ENCODE measurements around the gene CNKSR2. TPM values are rescaled to one million over a fixed set of nuclear protein-coding genes. Genes with fewer than 3 reads are reported as not detected.
A peak's percentile ranks its signal among the peaks of the same experiment; 100 is the strongest.

CNKSR2 gene
- total RNA-seq, 1 experiment from 2014 or later = not detected

- in situ Hi-C loops (cut with HindIII; ENCODE audit: low pct_unique_long_range_greater_than_20kb, low sequenced_read_pairs) = no loop called here
- DNase-seq (ENCODE audit: low read depth) = no peak
Measured at GRCh38 chrX:21657318-21658151, 283.3 kb downstream of the CNKSR2 start.

- in situ Hi-C loops (cut with HindIII; ENCODE audit: low pct_unique_long_range_greater_than_20kb, low sequenced_read_pairs) = no loop called here
Measured at GRCh38 chrX:21658152-21658737, 284.0 kb downstream of the CNKSR2 start, which contains the start of gene KLHL34. KLHL34 (minus strand) TSS chrX:21658330; CDS start chrX:21657788, 542 bp downstream.

GRCh38 chrX:21658746-21659145 lies 284.5 kb downstream of the CNKSR2 start:
- no peak for DNase-seq (ENCODE audit: low read depth)
- in situ Hi-C loops (cut with HindIII; ENCODE audit: low pct_unique_long_range_greater_than_20kb, low sequenced_read_pairs) = no loop called here

More at GRCh38 chrX:21658152-21658737, 284.0 kb downstream of the CNKSR2 start, which contains the start of gene KLHL34:
- no peak for DNase-seq (ENCODE audit: low read depth)

- no peak for DNase-seq (ENCODE audit: low read depth)
- in situ Hi-C loops (cut with HindIII; ENCODE audit: low pct_unique_long_range_greater_than_20kb, low sequenced_read_pairs) = no loop called here
Measured at GRCh38 chrX:21659320-21659719, 285.1 kb downstream of the CNKSR2 start.

- DNase-seq (ENCODE audit: low read depth) = no peak
- in situ Hi-C loops (cut with HindIII; ENCODE audit: low pct_unique_long_range_greater_than_20kb, low sequenced_read_pairs) = no loop called here
Measured at GRCh38 chrX:21660156-21660555, 285.9 kb downstream of the CNKSR2 start.

DNA sequence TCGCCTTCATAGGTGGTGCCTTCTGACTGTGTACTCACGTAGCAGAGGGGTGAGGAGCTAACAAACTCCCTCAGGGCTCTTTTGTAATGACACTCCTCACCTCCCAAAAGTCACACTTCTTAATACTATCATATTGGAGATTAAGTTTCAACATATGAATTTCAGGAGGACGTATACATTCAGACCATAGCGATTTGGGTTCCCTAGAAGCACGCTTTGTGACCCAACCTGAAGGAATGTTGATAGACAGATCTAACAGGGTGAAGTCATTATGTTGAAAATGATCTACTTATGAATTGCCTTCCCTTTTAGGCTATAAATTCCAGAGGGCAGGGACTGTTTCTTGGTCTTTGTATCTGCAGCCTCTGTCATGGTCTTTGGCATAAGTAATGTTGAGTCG lies 287.1 kb downstream of the CNKSR2 start:
- in situ Hi-C loops (cut with HindIII; ENCODE audit: low pct_unique_long_range_greater_than_20kb, low sequenced_read_pairs) = no loop called here

GRCh38 chrX:21662761-21663160 lies 288.5 kb downstream of the CNKSR2 start:
- in situ Hi-C loops (cut with HindIII; ENCODE audit: low pct_unique_long_range_greater_than_20kb, low sequenced_read_pairs) = no loop called here
- DNase-seq (ENCODE audit: low read depth) = no peak

More for the DNA sequence above, 287.1 kb downstream of the CNKSR2 start:
- DNase-seq (ENCODE audit: low read depth) = no peak

DNA sequence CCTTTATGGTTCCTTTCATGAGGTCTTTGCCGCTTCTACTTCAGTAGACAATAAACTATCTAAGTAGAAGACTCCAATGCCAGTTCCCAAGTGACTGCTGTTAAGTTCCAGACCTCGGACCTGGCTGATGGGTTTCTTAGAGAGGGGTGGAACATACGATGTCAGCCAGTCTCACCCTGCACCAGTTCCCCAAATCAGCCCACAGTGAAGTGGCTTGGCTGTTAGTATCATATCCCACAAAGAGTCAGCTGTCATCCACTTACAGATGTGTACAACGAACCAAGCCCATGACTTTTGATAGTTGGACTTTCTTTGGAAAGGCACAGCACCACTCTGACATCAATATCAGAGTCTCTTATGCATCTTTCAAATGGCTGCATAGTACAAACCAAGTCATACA lies 292.0 kb downstream of the CNKSR2 start:
- DNase-seq (ENCODE audit: low read depth) = no peak
- in situ Hi-C loops (cut with HindIII; ENCODE audit: low pct_unique_long_range_greater_than_20kb, low sequenced_read_pairs) = no loop called here

DNA sequence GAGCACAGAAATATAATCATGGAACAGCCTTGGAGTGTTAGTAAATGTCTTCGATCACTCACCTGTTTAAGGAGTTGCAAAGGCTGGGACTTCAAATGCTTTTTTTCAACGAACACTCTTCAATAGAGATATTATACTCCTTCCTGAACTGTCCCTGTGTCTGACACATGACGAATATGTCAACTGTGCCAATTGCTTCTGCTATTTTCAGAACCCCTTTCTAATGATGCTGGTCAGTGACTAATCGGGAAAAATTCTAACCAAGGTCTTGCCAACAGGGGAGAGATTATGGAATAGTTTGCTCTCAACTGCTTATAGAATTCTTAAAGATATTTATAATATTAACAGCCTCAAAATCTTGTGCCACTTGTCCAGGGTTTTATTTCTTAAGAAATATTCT lies 292.5 kb downstream of the CNKSR2 start:
- DNase-seq (ENCODE audit: low read depth) = no peak
- in situ Hi-C loops (cut with HindIII; ENCODE audit: low pct_unique_long_range_greater_than_20kb, low sequenced_read_pairs) = no loop called here

DNA sequence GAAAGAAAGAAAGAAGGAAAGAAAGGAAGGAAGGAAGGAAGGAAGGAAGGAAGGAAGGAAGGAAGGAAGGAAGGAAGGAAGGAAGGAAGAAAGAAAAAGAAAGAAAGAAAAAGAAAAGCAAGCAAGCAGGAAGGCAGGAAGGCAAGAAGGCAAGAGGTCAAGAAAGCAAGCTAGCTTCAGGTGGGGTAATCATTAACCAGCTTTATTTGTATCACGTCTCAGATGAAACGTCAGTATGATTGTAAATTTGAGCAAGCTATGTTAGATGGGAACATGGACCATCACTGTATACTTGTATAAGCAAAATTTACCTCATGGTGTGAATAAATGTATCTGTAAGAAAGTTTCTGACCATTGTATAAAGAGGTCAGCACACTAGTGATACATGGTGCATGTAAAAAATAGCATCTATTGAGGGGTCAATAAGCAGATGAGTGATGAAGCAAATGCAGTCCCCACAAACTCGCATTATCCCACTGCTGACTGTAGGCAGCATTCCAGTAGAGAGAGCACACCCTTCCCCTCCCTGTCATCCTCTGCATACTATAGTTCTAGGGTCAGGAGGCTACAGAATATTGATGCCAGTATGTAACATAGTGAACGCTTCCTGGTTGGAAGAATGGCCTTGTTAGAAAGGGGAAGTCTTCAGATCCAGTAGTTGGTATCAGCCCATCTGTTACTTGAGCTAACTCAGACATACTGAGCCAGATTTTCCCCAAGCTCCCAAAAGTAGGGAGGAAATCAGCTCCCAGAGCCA lies 300.4 kb downstream of the CNKSR2 start:
- DNase-seq (ENCODE audit: low read depth) = no peak
- in situ Hi-C loops (cut with HindIII; ENCODE audit: low pct_unique_long_range_greater_than_20kb, low sequenced_read_pairs) = no loop called here

DNA sequence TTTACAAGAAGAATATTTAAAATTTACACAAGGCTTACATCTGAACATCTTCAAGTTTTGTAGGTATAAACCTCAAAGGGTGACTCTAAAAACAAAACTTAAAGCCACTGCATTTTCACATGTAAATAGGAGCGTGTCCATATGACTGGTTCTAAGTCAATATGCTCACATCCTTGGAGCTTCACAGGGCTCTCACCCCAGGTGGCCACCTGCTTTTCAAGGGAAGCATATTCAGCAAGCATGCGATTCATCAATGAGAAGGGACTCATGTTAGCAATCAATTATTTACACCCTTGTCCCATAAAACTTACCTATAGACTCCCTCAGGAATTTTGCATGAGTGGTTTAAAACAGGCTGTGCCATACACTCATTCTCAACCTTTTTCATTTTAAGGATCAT lies 301.7 kb downstream of the CNKSR2 start:
- in situ Hi-C loops (cut with HindIII; ENCODE audit: low pct_unique_long_range_greater_than_20kb, low sequenced_read_pairs) = no loop called here
- no peak for DNase-seq (ENCODE audit: low read depth)

DNA sequence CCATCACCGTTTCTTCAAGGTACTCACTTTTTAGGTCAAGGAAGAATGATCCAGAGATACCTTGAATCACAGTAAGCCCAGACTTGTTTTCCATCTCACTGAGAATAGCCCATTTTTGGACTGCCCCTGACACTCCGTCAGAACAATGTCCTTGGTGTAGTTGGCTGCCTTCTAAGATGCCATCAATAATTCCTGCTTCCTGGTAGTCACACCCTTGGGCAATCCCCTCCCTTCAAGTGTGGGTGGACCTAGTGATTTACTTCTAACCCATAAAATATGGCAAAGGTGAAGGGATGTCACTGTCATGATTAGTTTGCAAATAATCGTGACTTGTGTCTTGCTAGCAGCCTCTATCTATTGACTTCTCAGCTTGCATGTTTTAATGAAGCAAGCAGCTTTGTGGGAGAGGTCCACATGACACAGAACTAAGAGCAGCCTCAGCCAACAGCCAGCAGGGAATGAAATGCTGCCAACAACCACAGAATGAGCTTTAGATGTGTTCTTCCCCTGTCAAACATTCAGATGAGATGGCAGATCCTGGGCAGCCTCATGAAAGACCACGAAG lies 303.9 kb downstream of the CNKSR2 start:
- in situ Hi-C loops (cut with HindIII; ENCODE audit: low pct_unique_long_range_greater_than_20kb, low sequenced_read_pairs) = no loop called here

DNA sequence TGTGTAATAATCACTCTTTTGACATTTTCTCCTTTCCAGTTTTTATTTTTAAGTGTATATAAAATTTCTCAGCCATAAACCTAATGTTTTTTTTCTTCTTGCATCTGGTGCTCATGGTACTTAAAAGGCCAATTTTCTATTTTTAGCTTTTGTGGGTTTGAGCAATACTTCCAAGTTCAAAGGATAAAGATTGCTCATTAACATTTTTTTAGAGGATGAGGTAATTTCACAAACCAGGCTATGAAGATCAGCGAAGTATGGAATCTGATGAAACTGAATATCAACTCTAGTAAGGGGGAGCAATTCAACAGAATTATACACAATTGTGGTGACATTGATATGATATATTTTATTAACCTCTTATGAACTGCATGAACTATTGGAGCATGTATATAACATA lies 309.7 kb downstream of the CNKSR2 start:
- in situ Hi-C loops (cut with HindIII; ENCODE audit: low pct_unique_long_range_greater_than_20kb, low sequenced_read_pairs) = no loop called here
- no peak for DNase-seq (ENCODE audit: low read depth)

More for the DNA sequence above, 303.9 kb downstream of the CNKSR2 start:
- DNase-seq (ENCODE audit: low read depth) = peak; percentile 34

GRCh38 chrX:21691512-21692018 lies 317.3 kb downstream of the CNKSR2 start:
- no peak for DNase-seq (ENCODE audit: low read depth)
- in situ Hi-C loops (cut with HindIII; ENCODE audit: low pct_unique_long_range_greater_than_20kb, low sequenced_read_pairs) = no loop called here

GRCh38 chrX:21698272-21698671 lies 324.1 kb downstream of the CNKSR2 start:
- in situ Hi-C loops (cut with HindIII; ENCODE audit: low pct_unique_long_range_greater_than_20kb, low sequenced_read_pairs) = no loop called here
- DNase-seq (ENCODE audit: low read depth) = no peak

DNA sequence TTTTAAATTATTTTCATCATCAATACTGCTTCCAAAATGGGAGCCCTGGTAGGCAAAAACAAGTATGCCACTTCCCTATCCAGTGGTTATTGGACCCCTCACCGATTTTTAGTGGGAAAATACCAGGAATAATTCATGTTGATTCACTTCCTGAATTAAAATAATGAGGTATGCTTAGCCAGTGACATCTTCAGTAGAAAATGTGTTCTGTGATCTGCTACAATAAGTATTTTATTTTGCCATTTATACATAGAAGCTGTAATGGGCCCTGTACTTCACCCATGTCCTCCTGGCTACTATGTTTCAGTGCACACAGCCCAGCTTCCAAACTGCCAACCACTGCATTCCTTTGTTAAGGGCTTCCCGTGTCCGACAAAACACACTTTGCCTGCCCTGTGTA lies 324.9 kb downstream of the CNKSR2 start:
- DNase-seq (ENCODE audit: low read depth) = no peak
- in situ Hi-C loops (cut with HindIII; ENCODE audit: low pct_unique_long_range_greater_than_20kb, low sequenced_read_pairs) = no loop called here

DNA sequence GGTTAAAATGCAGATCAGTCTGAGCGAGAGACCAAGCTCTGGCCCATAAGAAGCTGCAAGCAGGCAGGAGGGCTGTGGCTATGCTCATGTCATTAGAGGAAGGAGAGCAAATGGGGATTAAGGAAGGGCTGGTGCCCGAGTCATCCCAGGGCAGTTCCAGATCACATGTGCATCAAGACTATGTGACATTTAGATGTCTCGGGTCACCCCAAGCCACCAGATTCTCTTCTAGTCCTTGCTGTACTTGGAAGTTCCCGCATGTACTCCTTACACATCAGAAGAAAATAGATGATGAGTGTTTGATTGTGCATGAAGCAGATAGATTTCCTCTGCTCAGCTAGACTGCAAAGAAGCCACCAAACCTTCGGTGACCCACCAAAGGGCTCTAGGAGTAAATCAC lies 326.1 kb downstream of the CNKSR2 start:
- DNase-seq (ENCODE audit: low read depth) = no peak
- in situ Hi-C loops (cut with HindIII; ENCODE audit: low pct_unique_long_range_greater_than_20kb, low sequenced_read_pairs) = no loop called here

DNA sequence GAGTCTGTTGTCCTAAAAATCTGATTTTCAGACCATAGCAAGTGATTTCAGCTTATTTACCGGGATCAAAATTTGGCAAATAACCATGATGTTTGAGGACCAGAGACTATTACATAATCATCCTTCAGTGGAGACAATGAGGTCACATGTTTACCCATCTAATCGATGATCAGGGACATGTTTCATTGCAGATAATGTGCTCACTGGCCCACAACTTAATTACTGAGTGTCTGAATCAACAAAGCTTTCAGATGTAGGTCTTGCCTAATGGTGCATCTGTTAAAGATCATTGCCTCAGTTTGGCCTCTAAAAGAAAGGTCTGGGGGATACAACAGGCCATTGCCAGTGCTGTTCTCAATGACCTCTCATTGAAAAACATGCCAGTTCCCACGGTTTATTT lies 326.7 kb downstream of the CNKSR2 start:
- DNase-seq (ENCODE audit: low read depth) = no peak
- in situ Hi-C loops (cut with HindIII; ENCODE audit: low pct_unique_long_range_greater_than_20kb, low sequenced_read_pairs) = no loop called here
